Uterus (tissue), 4 donors: ENCODE measurements around the gene TRPC4AP. TPM values are rescaled to one million over a fixed set of nuclear protein-coding genes. Genes with fewer than 3 reads are reported as not detected.
"Not testable (repeated sequence)": the region's sequence is repeated elsewhere in the genome, so short reads cannot be mapped to it uniquely, and the experiment has no call there.

Experiments
- DNase-seq, 2 donors: peaks; one replicate each; pipeline ENCODE4 v3.0.0-alpha.2; 2019 to 2020
- H3K27ac ChIP-seq, 2 donors: fragments of 200-600 bp; sonication (generic); 1 replicate in 1 of 2; 2 replicates in 1 of 2; pipeline ENCODE4 v1.5.1; 2016 to 2018
- H3K27me3 ChIP-seq, 2 donors: fragments of 200-600 bp; sonication (generic); one replicate each; pipeline ENCODE4 v1.5.1; 2018 to 2019; ENCODE audit warnings: control low read depth in 1 of 2
- H3K36me3 ChIP-seq, 2 donors: fragments of 200-600 bp; sonication (generic); one replicate each; pipeline ENCODE4 v1.5.1; 2019; ENCODE audit warnings: control low read depth in 1 of 2
- H3K4me1 ChIP-seq, 2 donors: fragments of 200-600 bp; sonication (generic); one replicate each; pipeline ENCODE4 v1.5.1; 2018 to 2019; ENCODE audit warnings: control low read depth in 1 of 2
- H3K4me3 ChIP-seq, 2 donors: fragments of 200-600 bp; sonication (generic); 1 replicate in 1 of 2; 2 replicates in 1 of 2; pipeline ENCODE4 v1.5.1; 2018 to 2019; ENCODE audit warnings: mild to moderate bottlenecking in 1 of 2
- H3K9me3 ChIP-seq, 2 donors: fragments of 200-600 bp; sonication (generic); one replicate each; pipeline ENCODE4 v1.5.1; 2019; ENCODE audit warnings: control low read depth in 1 of 2
- POLR2A ChIP-seq, 2 donors: fragments of 450-650 bp; IDR thresholded peaks; one replicate each; pipeline ENCODE4 v1.6.1; 2016; ENCODE audit warnings: antibody characterized with exemption in 2 of 2, mild to moderate bottlenecking in 1 of 2, moderate library complexity in 1 of 2
- intact Hi-C: fragments of 100-400 bp; cut with DNase I; formaldehyde crosslinking; loops from one replicate; pipeline ENCODE4 v1.15.1; 2023; ENCODE audit warnings: low total_unique reads
- total RNA-seq, 4 donors: library from RNA; depleted of rRNA in 3 of 4; stranded (reverse); fragments of >200 nt in 3 of 4; gene quantifications; one replicate each; pipeline versions ENCODE4 v1.1.0 to v1.2.4, GENCODE V29; 2014 to 2023
- TF ChIP-seq, protein P1 (sequence below), 4 experiments: fragments of 200-600 bp in 2 of 4; fragments of 450-650 bp in 2 of 4; sonication (generic) in 2 of 4; IDR thresholded peaks; one replicate each; pipeline ENCODE4 v1.5.1; 2016 to 2019; ENCODE audit warnings: antibody characterized with exemption in 4 of 4, mild to moderate bottlenecking in 2 of 4, moderate library complexity in 1 of 4
- donor health status: DM: yes; HTN: yes; CAD: no.

TRPC4AP gene
- total RNA-seq, 4 donors from 2014 or later: 20.0 to 77.5 (median 49.6) TPM

DNA sequence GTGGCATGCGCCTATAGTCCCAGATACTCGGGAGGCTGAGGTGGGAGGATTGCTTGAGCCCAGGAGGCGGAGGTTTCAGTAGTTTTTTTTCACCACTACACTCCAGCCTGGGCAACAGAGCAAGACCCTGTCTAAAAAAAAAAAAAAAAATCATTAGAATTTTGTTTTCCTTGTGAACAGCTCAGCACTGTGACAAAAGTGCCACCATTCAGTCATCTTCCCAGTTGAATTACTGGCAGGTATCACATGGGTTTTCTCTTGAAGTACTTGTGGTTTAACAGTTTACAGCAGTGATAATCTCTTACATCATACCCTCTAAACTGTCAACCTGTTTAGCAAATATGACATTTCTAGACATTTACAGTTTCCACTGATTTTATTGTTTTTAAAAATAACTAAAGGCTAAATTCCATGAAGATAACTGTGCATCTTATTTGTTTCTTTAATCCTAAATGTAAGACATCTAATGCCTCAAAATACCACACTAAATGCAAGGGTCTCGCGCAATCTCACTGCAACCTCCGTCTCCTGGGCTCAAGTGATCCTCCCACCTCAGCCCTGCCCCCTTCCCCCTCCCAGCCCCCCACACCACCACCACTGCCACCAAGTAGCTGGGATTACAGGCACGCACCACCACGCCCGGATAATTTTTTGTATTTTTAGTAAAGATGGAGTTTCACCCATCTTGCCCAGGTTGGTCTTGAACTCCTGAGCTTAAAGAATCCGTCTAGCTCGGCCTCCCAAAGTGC lies 7.0 kb downstream of the TRPC4AP start:
- no peaks in the 10 kb centered on the region for H3K27me3 ChIP-seq
- intact Hi-C loops: no loop called here
- DNase-seq: no peak
- H3K27ac ChIP-seq: no peak overlapping the region
- no peak overlapping the region for H3K4me3 ChIP-seq
- no peak for TF ChIP-seq POLR2A (IDR thresholded peaks at IDR 0.05)
- TF ChIP-seq, protein P1, sequence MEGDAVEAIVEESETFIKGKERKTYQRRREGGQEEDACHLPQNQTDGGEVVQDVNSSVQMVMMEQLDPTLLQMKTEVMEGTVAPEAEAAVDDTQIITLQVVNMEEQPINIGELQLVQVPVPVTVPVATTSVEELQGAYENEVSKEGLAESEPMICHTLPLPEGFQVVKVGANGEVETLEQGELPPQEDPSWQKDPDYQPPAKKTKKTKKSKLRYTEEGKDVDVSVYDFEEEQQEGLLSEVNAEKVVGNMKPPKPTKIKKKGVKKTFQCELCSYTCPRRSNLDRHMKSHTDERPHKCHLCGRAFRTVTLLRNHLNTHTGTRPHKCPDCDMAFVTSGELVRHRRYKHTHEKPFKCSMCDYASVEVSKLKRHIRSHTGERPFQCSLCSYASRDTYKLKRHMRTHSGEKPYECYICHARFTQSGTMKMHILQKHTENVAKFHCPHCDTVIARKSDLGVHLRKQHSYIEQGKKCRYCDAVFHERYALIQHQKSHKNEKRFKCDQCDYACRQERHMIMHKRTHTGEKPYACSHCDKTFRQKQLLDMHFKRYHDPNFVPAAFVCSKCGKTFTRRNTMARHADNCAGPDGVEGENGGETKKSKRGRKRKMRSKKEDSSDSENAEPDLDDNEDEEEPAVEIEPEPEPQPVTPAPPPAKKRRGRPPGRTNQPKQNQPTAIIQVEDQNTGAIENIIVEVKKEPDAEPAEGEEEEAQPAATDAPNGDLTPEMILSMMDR (IDR thresholded peaks at IDR 0.05): no peak
- H3K9me3 ChIP-seq: no peaks in the 10 kb centered on the region
- H3K4me1 ChIP-seq: peaks cover 0 to under 1% of the 10 kb centered on the region in 2 donors
- no peaks in the 10 kb centered on the region for H3K36me3 ChIP-seq

DNA sequence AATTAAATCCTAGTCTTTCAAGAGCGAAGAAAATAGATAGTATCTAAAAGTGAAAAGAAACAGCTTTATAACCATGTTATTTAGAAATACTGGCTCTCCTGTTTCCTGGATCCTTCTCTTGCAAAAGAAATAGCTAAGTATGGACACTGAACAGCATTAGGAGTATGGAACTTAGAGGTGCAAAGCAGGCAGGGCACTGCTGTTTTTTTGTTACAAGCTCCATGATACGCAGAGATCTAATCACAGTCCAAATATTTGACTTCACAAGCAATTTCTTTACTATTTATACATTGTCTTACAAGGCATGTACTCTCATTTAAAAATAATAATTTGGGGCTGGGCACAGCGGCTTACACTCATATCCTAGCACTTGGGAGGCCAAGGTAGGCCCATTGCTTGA lies 7.6 kb downstream of the TRPC4AP start:
- intact Hi-C loops: no loop called here
- no peaks in the 10 kb centered on the region for H3K4me1 ChIP-seq
- H3K4me3 ChIP-seq: no peak overlapping the region
- H3K27ac ChIP-seq: no peak overlapping the region
- no peak for DNase-seq
- no peaks in the 10 kb centered on the region for H3K36me3 ChIP-seq
- no peaks in the 10 kb centered on the region for H3K27me3 ChIP-seq
- no peak for TF ChIP-seq POLR2A (IDR thresholded peaks at IDR 0.05)
- TF ChIP-seq, protein P1 (IDR thresholded peaks at IDR 0.05): no peak
- no peaks in the 10 kb centered on the region for H3K9me3 ChIP-seq

DNA sequence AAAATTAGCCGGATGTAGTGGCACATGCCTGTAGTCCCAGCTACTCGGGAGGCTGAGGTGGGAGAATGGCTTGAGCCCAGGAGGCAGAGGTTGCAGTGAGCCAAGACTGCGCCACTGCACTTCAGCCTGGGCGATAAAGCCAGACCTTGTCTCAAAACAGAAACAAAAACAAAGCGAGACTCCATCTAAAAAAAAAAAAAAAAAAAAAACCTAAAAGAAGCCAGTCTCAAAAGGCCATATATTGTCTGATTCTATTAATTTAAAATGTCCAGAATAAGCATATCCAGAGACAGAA lies 12.3 kb downstream of the TRPC4AP start:
- H3K27me3 ChIP-seq, H3K4me1 ChIP-seq, H3K36me3 ChIP-seq, DNase-seq, H3K9me3 ChIP-seq, H3K27ac ChIP-seq, H3K4me3 ChIP-seq, intact Hi-C loops: not testable (repeated sequence)

DNA sequence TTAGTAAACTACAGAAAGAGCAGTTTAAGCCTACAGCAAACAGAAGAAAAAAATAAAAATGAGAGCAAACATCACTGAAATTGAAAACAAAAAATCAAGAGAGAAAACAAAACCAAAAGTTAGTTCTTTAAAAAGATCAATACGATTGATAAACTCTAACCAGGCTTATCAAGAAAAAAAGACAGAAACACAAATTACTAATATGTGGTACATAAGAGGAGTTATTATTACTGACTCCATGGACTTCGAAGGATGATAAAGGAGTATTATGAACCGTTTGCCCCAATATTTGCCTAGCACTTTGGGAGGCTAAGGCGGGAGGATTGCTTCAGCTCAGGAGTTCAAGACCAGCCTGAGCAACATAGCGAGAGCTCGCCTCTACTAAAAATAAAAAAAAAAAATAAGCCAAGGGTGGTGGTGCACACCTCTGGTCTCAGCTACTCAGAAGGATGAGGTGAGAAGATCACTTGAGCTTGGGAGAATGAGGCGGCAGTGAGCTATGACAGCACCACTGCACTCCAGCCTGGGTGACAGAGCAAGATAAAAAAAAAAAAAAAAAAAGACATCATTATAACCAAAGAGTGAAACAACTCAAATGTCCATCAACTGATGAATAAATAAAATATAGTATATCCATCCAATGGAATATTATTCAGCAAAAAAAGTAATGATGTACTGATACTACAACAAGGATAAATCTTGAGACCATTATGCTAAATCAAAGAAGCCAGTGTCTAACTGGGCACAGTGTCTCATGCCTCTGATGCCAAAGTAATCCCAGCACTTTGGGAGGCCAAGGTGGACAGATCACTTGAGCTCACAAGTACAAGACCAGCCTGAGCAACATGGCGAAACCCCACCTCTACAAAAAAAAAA lies 12.9 kb downstream of the TRPC4AP start:
- intact Hi-C loops: no loop called here

DNA sequence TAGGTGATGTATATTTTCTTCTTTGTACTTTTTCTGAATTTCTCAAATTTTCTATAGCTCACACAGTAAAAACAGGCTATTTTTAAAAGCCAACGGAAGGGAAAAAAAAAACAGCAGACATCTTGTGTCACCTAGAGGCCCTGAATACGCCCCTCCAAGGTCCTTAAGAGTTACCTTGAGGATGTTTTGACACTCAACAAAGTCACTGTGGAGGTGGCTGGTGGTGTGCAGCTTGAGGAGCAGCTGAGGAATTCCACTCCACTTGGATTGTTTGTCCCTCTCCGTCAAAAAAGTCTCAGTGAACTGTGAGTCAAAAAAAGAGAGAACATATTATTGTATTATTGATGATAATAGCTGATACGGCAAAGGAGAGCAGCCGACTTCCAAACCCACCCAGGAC lies 14.7 kb downstream of the TRPC4AP start:
- H3K4me3 ChIP-seq: no peak overlapping the region
- no peak for DNase-seq
- H3K9me3 ChIP-seq: no peaks in the 10 kb centered on the region
- TF ChIP-seq POLR2A (IDR thresholded peaks at IDR 0.05): no peak
- TF ChIP-seq, protein P1 (IDR thresholded peaks at IDR 0.05): no peak
- no peaks in the 10 kb centered on the region for H3K4me1 ChIP-seq
- intact Hi-C loops: no loop called here
- H3K27me3 ChIP-seq: no peaks in the 10 kb centered on the region
- no peak overlapping the region for H3K27ac ChIP-seq
- H3K36me3 ChIP-seq: no peaks in the 10 kb centered on the region

More for the DNA sequence above, 12.9 kb downstream of the TRPC4AP start:
- Histone ChIP-seq H3K27me3 (no peaks in the 10 kb centered on the region), H3K4me1 (no peaks in the 10 kb centered on the region), H3K27ac (no peak overlapping the region), H3K36me3 (no peaks in the 10 kb centered on the region), H3K4me3 (no peak overlapping the region), H3K9me3 (no peaks in the 10 kb centered on the region)
- DNase-seq: no peak
- no peak for TF ChIP-seq POLR2A (IDR thresholded peaks at IDR 0.05)
- TF ChIP-seq, protein P1 (IDR thresholded peaks at IDR 0.05): no peak
